Activated T-helper 17 cell treated with anti-CD3 and anti-CD28 coated beads, Interleukin-2, amount 50 U/mL, for 72 hours (primary cell): ENCODE measurements around the gene ZSCAN18. TPM values are rescaled to one million over a fixed set of nuclear protein-coding genes. Genes with fewer than 3 reads are reported as not detected.

Experiments
- ATAC-seq: fragments of 150-1000 bp; cut with Tn5 transposase; replicated peaks from 2 replicates; pipeline ENCODE4 v1.10.0; 2021; ENCODE audit warnings: mild to moderate bottlenecking, moderate library complexity
- H3K27ac Mint-ChIP-seq: one replicate; pipeline ENCODE4 v1.8.0; 2022; ENCODE audit warnings: mixed read lengths
- H3K27me3 Mint-ChIP-seq: one replicate; pipeline ENCODE4 v1.8.0; 2022; ENCODE audit warnings: mixed read lengths
- H3K36me3 Mint-ChIP-seq: one replicate; pipeline ENCODE4 v1.8.0; 2022; ENCODE audit warnings: low read depth, mild to moderate bottlenecking, mixed read lengths
- H3K4me1 Mint-ChIP-seq: one replicate; pipeline ENCODE4 v1.8.0; 2022; ENCODE audit warnings: mixed read lengths
- H3K4me3 Mint-ChIP-seq: one replicate; pipeline ENCODE4 v1.8.0; 2022; ENCODE audit warnings: mild to moderate bottlenecking, mixed read lengths
- H3K9me3 Mint-ChIP-seq: one replicate; pipeline ENCODE4 v1.8.0; 2022; ENCODE audit warnings: mixed read lengths
- total RNA-seq, 2 donors: library from RNA; stranded (reverse); gene quantifications; one replicate each; pipeline ENCODE4 v1.2.3, GENCODE V29; 2022

ZSCAN18 gene
- total RNA-seq, 2 donors from 2014 or later: 15.9 to 20.1 TPM

DNA sequence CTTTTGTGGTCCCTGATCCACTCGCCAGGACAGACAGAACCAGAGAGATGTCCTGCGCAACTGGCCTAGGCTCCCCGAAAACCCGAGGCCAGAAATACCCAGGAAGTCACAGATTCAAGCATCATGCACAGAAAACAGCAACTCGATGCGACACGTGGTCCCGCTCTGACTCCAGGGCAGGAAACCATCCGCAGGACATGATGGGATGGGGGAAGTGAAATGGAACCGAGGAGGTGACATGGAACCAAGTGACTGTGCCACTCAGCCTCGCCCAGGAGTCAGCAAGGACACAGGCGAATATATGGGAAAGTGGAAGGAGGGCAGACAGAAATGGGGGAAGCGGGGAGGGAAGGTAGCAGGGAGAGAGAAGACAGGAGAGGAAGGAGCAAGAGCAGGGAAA, 1.1 kb downstream of the ZSCAN18 start:
- peak overlapping the region; percentile 98 for H3K4me3 Mint-ChIP-seq
- ATAC-seq: no peak
- H3K27ac Mint-ChIP-seq: peak overlapping the region; percentile 100
- no peaks in the 10 kb centered on the region for H3K27me3 Mint-ChIP-seq
- peaks cover 8% of the 10 kb centered on the region for H3K4me1 Mint-ChIP-seq
- H3K36me3 Mint-ChIP-seq: peaks cover 15% of the 10 kb centered on the region
- H3K9me3 Mint-ChIP-seq: peaks cover 7% of the 10 kb centered on the region

- Mint-ChIP-seq H3K4me3 (no peak overlapping the region), H3K9me3 (peaks cover 7% of the 10 kb centered on the region), H3K36me3 (peaks cover 15% of the 10 kb centered on the region), H3K27me3 (no peaks in the 10 kb centered on the region), H3K27ac (no peak overlapping the region), H3K4me1 (peaks cover 8% of the 10 kb centered on the region)
- ATAC-seq: no peak
Measured at GRCh38 chr19:58095328-58095727, 2.7 kb downstream of the ZSCAN18 start.

- ATAC-seq: no peak
- Mint-ChIP-seq H3K4me3 (no peak overlapping the region), H3K27ac (no peak overlapping the region), H3K9me3 (peaks cover under 1% of the 10 kb centered on the region), H3K36me3 (peaks cover 9% of the 10 kb centered on the region), H3K27me3 (no peaks in the 10 kb centered on the region), H3K4me1 (peaks cover under 1% of the 10 kb centered on the region)
Measured at GRCh38 chr19:58093071-58093470, 5.0 kb downstream of the ZSCAN18 start.

DNA sequence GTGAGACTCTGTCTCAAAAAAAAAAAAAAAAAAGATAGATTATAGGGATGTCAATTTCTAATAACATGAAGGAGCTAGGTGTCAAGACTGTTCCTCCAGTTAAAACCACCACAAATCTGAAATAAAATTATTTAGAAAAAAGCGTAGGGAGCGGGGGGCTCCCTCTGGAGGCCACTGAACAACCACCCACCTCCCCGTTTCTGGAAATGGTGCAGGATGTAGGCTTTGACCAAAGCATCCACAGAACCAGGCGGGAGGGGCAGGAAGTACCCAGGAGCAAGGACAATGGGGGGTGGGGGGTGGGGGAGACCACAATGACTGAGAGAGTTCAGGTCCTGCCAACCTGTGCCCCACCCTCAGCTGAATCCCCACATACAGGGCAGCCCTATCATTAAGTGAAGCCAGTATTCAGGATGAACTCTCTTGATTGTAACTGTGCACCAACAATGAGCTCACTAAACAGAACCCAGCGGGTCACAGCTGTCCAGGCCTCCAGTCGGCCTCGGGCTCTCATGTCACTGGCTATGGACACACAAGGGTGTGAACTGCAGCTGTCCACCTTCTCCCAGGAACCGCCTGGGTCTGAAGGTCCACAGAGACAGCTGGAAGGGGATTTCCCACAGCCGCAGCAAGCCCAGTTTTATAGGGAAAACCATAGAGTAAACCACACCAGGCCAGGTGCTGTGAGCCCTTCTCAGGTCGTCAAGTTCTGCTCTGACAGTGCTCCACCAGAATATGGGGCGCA, 6.6 kb downstream of the ZSCAN18 start:
- Mint-ChIP-seq H3K27me3 (no peaks in the 10 kb centered on the region), H3K9me3 (no peaks in the 10 kb centered on the region), H3K4me3 (no peak overlapping the region), H3K27ac (no peak overlapping the region), H3K4me1 (no peaks in the 10 kb centered on the region), H3K36me3 (no peaks in the 10 kb centered on the region)
- no peak for ATAC-seq

GRCh38 chr19:58089846-58090245, 8.2 kb downstream of the ZSCAN18 start:
- no peaks in the 10 kb centered on the region for H3K4me1 Mint-ChIP-seq
- no peaks in the 10 kb centered on the region for H3K9me3 Mint-ChIP-seq
- H3K4me3 Mint-ChIP-seq: no peak overlapping the region
- H3K27me3 Mint-ChIP-seq: no peaks in the 10 kb centered on the region
- H3K27ac Mint-ChIP-seq: no peak overlapping the region
- H3K36me3 Mint-ChIP-seq: no peaks in the 10 kb centered on the region
- no peak for ATAC-seq

- Mint-ChIP-seq H3K27me3 (no peaks in the 10 kb centered on the region), H3K9me3 (peaks cover 5% of the 10 kb centered on the region), H3K4me1 (no peaks in the 10 kb centered on the region), H3K4me3 (no peak overlapping the region), H3K36me3 (no peaks in the 10 kb centered on the region), H3K27ac (no peak overlapping the region)
- ATAC-seq: no peak
Measured at GRCh38 chr19:58088521-58089052, 9.4 kb downstream of the ZSCAN18 start.

DNA sequence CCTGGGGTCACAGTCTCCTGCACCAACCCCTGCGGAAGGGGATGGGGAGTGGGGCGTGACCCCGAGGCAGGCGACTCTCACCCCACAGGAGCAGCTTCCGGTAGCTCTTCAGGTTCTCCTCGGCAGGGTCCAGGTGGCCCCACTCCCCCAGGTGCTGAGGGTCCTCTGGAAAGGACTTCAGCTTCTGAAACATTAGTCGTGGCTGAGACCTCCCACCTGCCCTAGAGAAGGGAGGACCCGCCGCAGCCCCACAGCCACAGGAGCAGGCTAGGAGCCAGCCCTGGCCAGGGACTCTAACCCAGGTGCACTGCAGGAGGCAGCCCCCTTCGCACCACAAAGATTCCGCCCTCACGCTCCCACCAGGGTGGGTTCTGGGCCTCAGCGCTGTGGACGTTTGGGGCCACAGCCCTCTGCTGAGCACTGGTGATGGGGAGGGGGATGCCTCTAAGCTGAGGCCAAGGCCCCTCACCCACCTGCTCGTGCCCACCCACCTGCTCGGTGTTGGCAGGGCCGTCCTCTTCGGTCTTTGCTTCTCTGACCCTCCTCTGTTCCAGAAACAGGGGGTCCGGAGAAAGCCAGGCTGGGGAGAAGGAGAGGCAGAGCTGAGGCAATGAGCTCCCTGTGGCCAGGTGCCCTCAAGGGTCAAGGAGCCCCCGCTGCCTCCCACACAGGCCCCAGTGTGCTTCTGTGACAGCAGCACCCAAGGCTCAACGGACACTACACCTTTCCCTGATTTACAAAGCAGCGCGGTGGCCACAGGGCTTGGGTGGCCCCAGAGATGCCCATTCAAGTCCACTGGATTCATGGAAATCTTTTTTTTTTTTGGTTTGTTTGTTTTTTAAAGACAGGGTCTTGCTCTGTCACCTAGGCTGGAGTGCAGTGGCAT, 11.0 kb downstream of the ZSCAN18 start:
- no peak for ATAC-seq
- Mint-ChIP-seq H3K27ac (no peak overlapping the region), H3K4me3 (no peak overlapping the region), H3K27me3 (no peaks in the 10 kb centered on the region), H3K36me3 (no peaks in the 10 kb centered on the region), H3K4me1 (no peaks in the 10 kb centered on the region), H3K9me3 (peaks cover 5% of the 10 kb centered on the region)

GRCh38 chr19:58085348-58085875, 12.6 kb downstream of the ZSCAN18 start:
- no peaks in the 10 kb centered on the region for H3K27me3 Mint-ChIP-seq
- peaks cover 11% of the 10 kb centered on the region for H3K9me3 Mint-ChIP-seq
- H3K36me3 Mint-ChIP-seq: no peaks in the 10 kb centered on the region
- no peak overlapping the region for H3K27ac Mint-ChIP-seq
- no peak for ATAC-seq
- H3K4me1 Mint-ChIP-seq: no peaks in the 10 kb centered on the region
- no peak overlapping the region for H3K4me3 Mint-ChIP-seq

GRCh38 chr19:58084596-58085347, 13.3 kb downstream of the ZSCAN18 start:
- H3K27me3 Mint-ChIP-seq: no peaks in the 10 kb centered on the region
- H3K4me1 Mint-ChIP-seq: no peaks in the 10 kb centered on the region
- ATAC-seq: no peak
- H3K27ac Mint-ChIP-seq: no peak overlapping the region
- H3K4me3 Mint-ChIP-seq: no peak overlapping the region
- peaks cover 16% of the 10 kb centered on the region for H3K9me3 Mint-ChIP-seq
- H3K36me3 Mint-ChIP-seq: no peaks in the 10 kb centered on the region

GRCh38 chr19:58083021-58083420, 15.0 kb downstream of the ZSCAN18 start:
- Mint-ChIP-seq H3K4me3 (no peak overlapping the region), H3K27ac (no peak overlapping the region), H3K9me3 (peaks cover 21% of the 10 kb centered on the region), H3K36me3 (no peaks in the 10 kb centered on the region), H3K4me1 (no peaks in the 10 kb centered on the region), H3K27me3 (no peaks in the 10 kb centered on the region)
- no peak for ATAC-seq

GRCh38 chr19:58079792-58080191, 18.2 kb downstream of the ZSCAN18 start:
- no peak overlapping the region for H3K27ac Mint-ChIP-seq
- peaks cover 25% of the 10 kb centered on the region for H3K9me3 Mint-ChIP-seq
- H3K4me3 Mint-ChIP-seq: no peak overlapping the region
- H3K4me1 Mint-ChIP-seq: no peaks in the 10 kb centered on the region
- no peak for ATAC-seq
- no peaks in the 10 kb centered on the region for H3K27me3 Mint-ChIP-seq
- H3K36me3 Mint-ChIP-seq: no peaks in the 10 kb centered on the region

DNA sequence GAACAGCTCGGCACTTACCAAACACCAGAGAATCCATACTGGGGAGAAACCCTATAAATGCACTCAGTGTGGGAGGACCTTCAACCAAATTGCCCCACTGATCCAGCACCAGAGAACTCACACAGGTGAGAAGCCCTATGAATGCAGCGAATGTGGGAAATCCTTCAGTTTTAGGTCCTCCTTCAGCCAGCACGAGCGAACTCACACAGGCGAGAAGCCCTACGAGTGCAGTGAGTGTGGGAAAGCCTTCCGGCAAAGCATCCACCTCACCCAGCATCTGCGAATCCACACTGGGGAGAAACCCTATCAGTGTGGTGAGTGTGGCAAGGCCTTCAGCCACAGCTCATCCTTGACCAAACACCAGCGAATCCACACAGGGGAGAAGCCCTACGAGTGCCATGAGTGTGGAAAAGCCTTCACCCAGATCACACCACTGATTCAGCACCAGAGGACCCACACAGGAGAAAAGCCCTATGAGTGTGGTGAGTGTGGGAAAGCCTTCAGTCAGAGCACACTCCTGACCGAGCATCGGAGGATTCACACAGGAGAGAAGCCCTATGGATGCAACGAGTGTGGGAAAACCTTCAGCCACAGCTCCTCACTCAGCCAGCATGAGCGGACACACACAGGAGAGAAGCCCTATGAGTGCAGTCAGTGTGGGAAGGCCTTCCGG, 30.7 kb downstream of the ZSCAN18 start:
- Mint-ChIP-seq H3K36me3 (no peaks in the 10 kb centered on the region), H3K4me1 (no peaks in the 10 kb centered on the region), H3K27ac (no peak overlapping the region), H3K27me3 (no peaks in the 10 kb centered on the region), H3K4me3 (no peak overlapping the region), H3K9me3 (peaks cover 44% of the 10 kb centered on the region)
- ATAC-seq: no peak

DNA sequence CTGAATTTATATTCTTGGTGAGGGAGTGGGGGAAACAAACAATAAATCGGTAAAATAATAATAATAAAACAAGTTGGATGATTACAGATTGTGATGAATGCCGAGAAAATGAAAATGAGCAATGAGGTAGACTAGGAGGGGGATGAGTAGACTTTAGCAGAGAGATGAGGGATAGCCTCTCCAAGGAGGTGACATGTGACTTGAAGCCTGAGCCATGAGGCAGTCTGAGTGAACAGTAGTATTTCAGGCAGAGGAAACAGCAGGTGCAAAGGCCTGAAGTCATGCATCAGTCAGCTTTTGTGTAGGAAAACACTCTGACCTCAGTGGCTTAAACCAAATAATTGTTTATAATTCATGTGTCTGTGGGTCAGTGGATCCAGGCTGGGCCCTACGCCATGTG, 34.3 kb downstream of the ZSCAN18 start:
- Mint-ChIP-seq H3K9me3 (peaks cover 38% of the 10 kb centered on the region), H3K27ac (no peak overlapping the region), H3K36me3 (peaks cover 3% of the 10 kb centered on the region), H3K27me3 (peaks cover 2% of the 10 kb centered on the region), H3K4me3 (no peak overlapping the region), H3K4me1 (no peaks in the 10 kb centered on the region)
- ATAC-seq: no peak

GRCh38 chr19:58060231-58060630, 37.8 kb downstream of the ZSCAN18 start:
- peak overlapping the region; percentile 11 for H3K4me3 Mint-ChIP-seq
- H3K9me3 Mint-ChIP-seq: peaks cover 16% of the 10 kb centered on the region
- no peak for ATAC-seq
- H3K4me1 Mint-ChIP-seq: no peaks in the 10 kb centered on the region
- H3K36me3 Mint-ChIP-seq: peaks cover 14% of the 10 kb centered on the region
- H3K27ac Mint-ChIP-seq: no peak overlapping the region
- peaks cover 15% of the 10 kb centered on the region for H3K27me3 Mint-ChIP-seq
